ENCODE data around the gene PLAU.

PLAU gene

GRCh38 chr10:73911553-73912004 is 647 bp downstream of the PLAU start:
- TF ChIP-seq EZH2phosphoT487 (IDR thresholded peaks at IDR 0.05; ENCODE audit: low read depth): no peak
- no peak for TF ChIP-seq CTCF (IDR thresholded peaks at IDR 0.05; ENCODE audit: low read depth, low read length)
- H3K27ac ChIP-seq (ENCODE audit: low read length): no peak overlapping the region

GRCh38 chr10:73914036-73914435 is 3.1 kb downstream of the PLAU start:
- Histone ChIP-seq H3K36me3 (replicated peaks; ENCODE audit: low read depth, low read length) (no peaks in the 10 kb centered on the region), H3K9ac (ENCODE audit: low read length) (no peak overlapping the region), H3K4me2 (ENCODE audit: low read length) (no peak overlapping the region), H3K27me3 (ENCODE audit: low read depth, low read length) (no peaks in the 10 kb centered on the region), H3K4me1 (ENCODE audit: low read length) (peaks cover 20% of the 10 kb centered on the region), H3K4me3 (ENCODE audit: low read length) (no peak overlapping the region), H4K20me1 (ENCODE audit: insufficient read depth, low read length) (no peaks in the 10 kb centered on the region), H3K9me3 (ENCODE audit: insufficient read depth, low read length) (no peaks in the 10 kb centered on the region), H2AFZ (ENCODE audit: low read depth, low read length) (no peak overlapping the region), H3K27ac (ENCODE audit: low read length) (no peak overlapping the region), H3K79me2 (ENCODE audit: low read length) (no peaks in the 10 kb centered on the region)
- TF ChIP-seq CTCF (IDR thresholded peaks at IDR 0.05; ENCODE audit: low read depth, low read length) (no peak), EZH2phosphoT487 (IDR thresholded peaks at IDR 0.05; ENCODE audit: low read depth) (no peak)

More at GRCh38 chr10:73911553-73912004, 647 bp downstream of the PLAU start:
- no peaks in the 10 kb centered on the region for H3K9me3 ChIP-seq (ENCODE audit: insufficient read depth, low read length)
- H2AFZ ChIP-seq (ENCODE audit: low read depth, low read length): peak overlapping the region; percentile 82; the same call in 1 of the 2 replicates
- peak overlapping the region; percentile 91 for H3K4me3 ChIP-seq (ENCODE audit: low read length)
- H3K4me2 ChIP-seq (ENCODE audit: low read length): peak overlapping the region; percentile 98
- H3K9ac ChIP-seq (ENCODE audit: low read length): peak overlapping the region; percentile 65; the same call in 1 of the 2 replicates
- H4K20me1 ChIP-seq (ENCODE audit: insufficient read depth, low read length): no peaks in the 10 kb centered on the region
- no peaks in the 10 kb centered on the region for H3K27me3 ChIP-seq (ENCODE audit: low read depth, low read length)
- peaks cover 27% of the 10 kb centered on the region for H3K4me1 ChIP-seq (ENCODE audit: low read length)
- H3K79me2 ChIP-seq (ENCODE audit: low read length): no peaks in the 10 kb centered on the region
- no peaks in the 10 kb centered on the region for H3K36me3 ChIP-seq (replicated peaks; ENCODE audit: low read depth, low read length)

- TF ChIP-seq CTCF (IDR thresholded peaks at IDR 0.05; ENCODE audit: low read depth, low read length) (no peak), EZH2phosphoT487 (IDR thresholded peaks at IDR 0.05; ENCODE audit: low read depth) (no peak)
- Histone ChIP-seq H4K20me1 (ENCODE audit: insufficient read depth, low read length) (no peaks in the 10 kb centered on the region), H2AFZ (ENCODE audit: low read depth, low read length) (no peak overlapping the region), H3K4me2 (ENCODE audit: low read length) (no peak overlapping the region), H3K4me1 (ENCODE audit: low read length) (peaks cover 15% of the 10 kb centered on the region), H3K9ac (ENCODE audit: low read length) (no peak overlapping the region), H3K27ac (ENCODE audit: low read length) (no peak overlapping the region), H3K36me3 (replicated peaks; ENCODE audit: low read depth, low read length) (no peaks in the 10 kb centered on the region), H3K79me2 (ENCODE audit: low read length) (no peaks in the 10 kb centered on the region), H3K27me3 (ENCODE audit: low read depth, low read length) (no peaks in the 10 kb centered on the region), H3K4me3 (ENCODE audit: low read length) (no peak overlapping the region), H3K9me3 (ENCODE audit: insufficient read depth, low read length) (no peaks in the 10 kb centered on the region)
These were observed 4.4 kb downstream of the PLAU start for GRCh38 chr10:73915206-73915851.

- H3K27me3 ChIP-seq (ENCODE audit: low read depth, low read length): no peaks in the 10 kb centered on the region
- H3K27ac ChIP-seq (ENCODE audit: low read length): no peak overlapping the region
- H3K36me3 ChIP-seq (replicated peaks; ENCODE audit: low read depth, low read length): no peaks in the 10 kb centered on the region
- H3K9ac ChIP-seq (ENCODE audit: low read length): no peak overlapping the region
- no peak overlapping the region for H2AFZ ChIP-seq (ENCODE audit: low read depth, low read length)
- H4K20me1 ChIP-seq (ENCODE audit: insufficient read depth, low read length): no peaks in the 10 kb centered on the region
- no peaks in the 10 kb centered on the region for H3K79me2 ChIP-seq (ENCODE audit: low read length)
- TF ChIP-seq CTCF (IDR thresholded peaks at IDR 0.05; ENCODE audit: low read depth, low read length) (no peak), EZH2phosphoT487 (IDR thresholded peaks at IDR 0.05; ENCODE audit: low read depth) (no peak)
- H3K9me3 ChIP-seq (ENCODE audit: insufficient read depth, low read length): no peaks in the 10 kb centered on the region
- peaks cover 15% of the 10 kb centered on the region for H3K4me1 ChIP-seq (ENCODE audit: low read length)
- no peak overlapping the region for H3K4me3 ChIP-seq (ENCODE audit: low read length)
- H3K4me2 ChIP-seq (ENCODE audit: low read length): no peak overlapping the region
These were observed 6.0 kb downstream of the PLAU start for GRCh38 chr10:73916761-73917470.
